ENCODE results near the gene EPOP.

Gene EPOP

GRCh38 chr17:38674749-38675615 is at the start of gene EPOP:
Gene EPOP (minus strand): TSS chr17:38674957. CDS start chr17:38674495, 462 bp downstream.
- peak; percentile 53 to 70 for DNase-seq (ENCODE audit: extremely low read depth in 1 of 2, low read depth in 1 of 2)

GRCh38 chr17:38721802-38722201 is 47.0 kb upstream of the EPOP start:
- DNase-seq (ENCODE audit: extremely low read depth in 1 of 2, low read depth in 1 of 2), result no peak

GRCh38 chr17:38720941-38721340 is 46.2 kb upstream of the EPOP start:
- no peak for DNase-seq (ENCODE audit: extremely low read depth in 1 of 2, low read depth in 1 of 2)

- DNase-seq (ENCODE audit: extremely low read depth in 1 of 2, low read depth in 1 of 2), result no peak
Measured at GRCh38 chr17:38719943-38720641, 45.3 kb upstream of the EPOP start.

- no peak for DNase-seq (ENCODE audit: extremely low read depth in 1 of 2, low read depth in 1 of 2)
Measured at GRCh38 chr17:38719289-38719942, 44.7 kb upstream of the EPOP start.

GRCh38 chr17:38717139-38717745 is 42.5 kb upstream of the EPOP start:
- no peak for DNase-seq (ENCODE audit: extremely low read depth in 1 of 2, low read depth in 1 of 2)

GRCh38 chr17:38716368-38717005 is 41.7 kb upstream of the EPOP start:
- DNase-seq (ENCODE audit: extremely low read depth in 1 of 2, low read depth in 1 of 2), result no peak

- DNase-seq (ENCODE audit: extremely low read depth in 1 of 2, low read depth in 1 of 2), result no peak
Measured at GRCh38 chr17:38715216-38715943, 40.6 kb upstream of the EPOP start.

GRCh38 chr17:38713456-38714075 is 38.8 kb upstream of the EPOP start:
- no peak for DNase-seq (ENCODE audit: extremely low read depth in 1 of 2, low read depth in 1 of 2)

GRCh38 chr17:38712593-38712992 is 37.8 kb upstream of the EPOP start:
- no peak for DNase-seq (ENCODE audit: extremely low read depth in 1 of 2, low read depth in 1 of 2)

- no peak for DNase-seq (ENCODE audit: extremely low read depth in 1 of 2, low read depth in 1 of 2)
Measured at GRCh38 chr17:38711792-38712571, 37.2 kb upstream of the EPOP start.

GRCh38 chr17:38710985-38711384 is 36.2 kb upstream of the EPOP start:
- DNase-seq (ENCODE audit: extremely low read depth in 1 of 2, low read depth in 1 of 2), result no peak

- DNase-seq (ENCODE audit: extremely low read depth in 1 of 2, low read depth in 1 of 2), result no peak
Measured at GRCh38 chr17:38710604-38710962, 35.8 kb upstream of the EPOP start.

GRCh38 chr17:38709864-38710603 is 35.3 kb upstream of the EPOP start:
- DNase-seq (ENCODE audit: extremely low read depth in 1 of 2, low read depth in 1 of 2), result no peak

- DNase-seq (ENCODE audit: extremely low read depth in 1 of 2, low read depth in 1 of 2), result no peak
Measured at GRCh38 chr17:38709104-38709820, 34.5 kb upstream of the EPOP start.

- DNase-seq (ENCODE audit: extremely low read depth in 1 of 2, low read depth in 1 of 2), result no peak
Measured at GRCh38 chr17:38707678-38708351, 33.1 kb upstream of the EPOP start.
